ENCODE data around the gene SYPL1.

The SYPL1 gene

GRCh38 chr7:106094780-106095179 is 17.3 kb downstream of the SYPL1 start:
- no peak for FAIRE-seq
- DNase-seq (ENCODE audit: low spot score): no peak

- FAIRE-seq (no peak), DNase-seq (ENCODE audit: low spot score) (no peak)
These were observed 19.9 kb downstream of the SYPL1 start for GRCh38 chr7:106092204-106092603.

GRCh38 chr7:106089647-106090046 is 22.5 kb downstream of the SYPL1 start:
- FAIRE-seq: no peak

GRCh38 chr7:106088014-106088413 is 24.1 kb downstream of the SYPL1 start:
- FAIRE-seq: no peak

More at GRCh38 chr7:106089647-106090046, 22.5 kb downstream of the SYPL1 start:
- DNase-seq (ENCODE audit: low spot score): no peak

GRCh38 chr7:106086062-106086461 is 26.1 kb downstream of the SYPL1 start:
- FAIRE-seq: no peak
- DNase-seq (ENCODE audit: low spot score): no peak

More at GRCh38 chr7:106088014-106088413, 24.1 kb downstream of the SYPL1 start:
- no peak for DNase-seq (ENCODE audit: low spot score)

GRCh38 chr7:106085015-106085414 is 27.1 kb downstream of the SYPL1 start:
- DNase-seq (ENCODE audit: low spot score): no peak
- no peak for FAIRE-seq

GRCh38 chr7:106083717-106084116 is 28.4 kb downstream of the SYPL1 start:
- no peak for DNase-seq (ENCODE audit: low spot score)
- FAIRE-seq: no peak

- no peak for DNase-seq (ENCODE audit: low spot score)
- FAIRE-seq: no peak
These were observed 29.8 kb downstream of the SYPL1 start for GRCh38 chr7:106082087-106082854.

- no peak for DNase-seq (ENCODE audit: low spot score)
- FAIRE-seq: no peak
These were observed 31.7 kb downstream of the SYPL1 start for GRCh38 chr7:106080300-106080987.

GRCh38 chr7:106076537-106076936 is 35.6 kb downstream of the SYPL1 start:
- FAIRE-seq: no peak
- no peak for DNase-seq (ENCODE audit: low spot score)

GRCh38 chr7:106075937-106076336 is 36.2 kb downstream of the SYPL1 start:
- FAIRE-seq (no peak), DNase-seq (ENCODE audit: low spot score) (no peak)

GRCh38 chr7:106074257-106074656 is 37.9 kb downstream of the SYPL1 start:
- FAIRE-seq (no peak), DNase-seq (ENCODE audit: low spot score) (no peak)

- FAIRE-seq (no peak), DNase-seq (ENCODE audit: low spot score) (no peak)
These were observed 38.4 kb downstream of the SYPL1 start for GRCh38 chr7:106073701-106074100.

GRCh38 chr7:106072715-106073091 is 39.4 kb downstream of the SYPL1 start:
- DNase-seq (ENCODE audit: low spot score) (no peak), FAIRE-seq (no peak)

GRCh38 chr7:106071999-106072714 is 40.0 kb downstream of the SYPL1 start:
- FAIRE-seq: no peak
- no peak for DNase-seq (ENCODE audit: low spot score)

- no peak for DNase-seq (ENCODE audit: low spot score)
- FAIRE-seq: no peak
These were observed 40.6 kb downstream of the SYPL1 start for GRCh38 chr7:106071356-106071998.

GRCh38 chr7:106070567-106071254 is 41.4 kb downstream of the SYPL1 start:
- FAIRE-seq: no peak
- no peak for DNase-seq (ENCODE audit: low spot score)

GRCh38 chr7:106070201-106070551 is 41.9 kb downstream of the SYPL1 start:
- FAIRE-seq (no peak), DNase-seq (ENCODE audit: low spot score) (no peak)

- FAIRE-seq (no peak), DNase-seq (ENCODE audit: low spot score) (no peak)
These were observed 42.5 kb downstream of the SYPL1 start for GRCh38 chr7:106069471-106070200.

- FAIRE-seq: no peak
These were observed 43.1 kb downstream of the SYPL1 start for GRCh38 chr7:106068986-106069385.

More at GRCh38 chr7:106068986-106069385, 43.1 kb downstream of the SYPL1 start:
- no peak for DNase-seq (ENCODE audit: low spot score)

Measured in RCC 7860 (cell line).